ENCODE measurements around the gene CD40LG. TPM values are rescaled to one million over a fixed set of nuclear protein-coding genes. Genes with fewer than 3 reads are reported as not detected.
A peak's percentile ranks its signal among the peaks of the same experiment; 100 is the strongest.

The CD40LG gene
- 10 to 100 TPM; 68.4 to 75.0 TPM for total RNA-seq
- polyA plus RNA-seq, result 100 to 1,000 TPM; 109 to 137 TPM

- Histone ChIP-seq H3K4me1 (ENCODE audit: insufficient read depth, low read length) (peaks cover 44% of the 10 kb centered on the region), H3K27me3 (ENCODE audit: insufficient read depth, low read length) (no peaks in the 10 kb centered on the region), H3K4me3 (ENCODE audit: low read length in 2 of 2) (peak within 1 kb of the TSS; percentile 84), H3K36me3 (ENCODE audit: insufficient read depth, low read length) (peaks cover 22% of the 10 kb centered on the region), H3K27ac (ENCODE audit: low read depth, low read length) (peak within 1 kb of the TSS; percentile 82), H3K9me3 (ENCODE audit: control insufficient read depth in 1 of 2, low read length in 2 of 2) (no peaks in the 10 kb centered on the region)
- H3K36me3 Mint-ChIP-seq, result peaks cover 40 to 48% of the 10 kb centered on the region in 2 donors
- peak within 1 kb of the TSS; percentile 91 to 97 (median 94) for H3K27ac Mint-ChIP-seq
- ChIA-PET POLR2A (ENCODE audit: partially characterized antibody) (interaction anchor here (0.7 to 7.5 kb wide), 18 partner anchors 11 to 59 kb away, joined by 3 to 148 read pairs (median 19); no protein-coding TSS in a partner anchor), CTCF (ENCODE audit: partially characterized antibody) (interaction anchor here (0.7 to 1.1 kb wide), 3 partner anchors 27 to 39 kb away, joined by 3 to 4 read pairs (median 3); no protein-coding TSS in a partner anchor)
- H3K27me3 Mint-ChIP-seq, result no peaks in the 10 kb centered on the region
- H3K9me3 Mint-ChIP-seq, result no peaks in the 10 kb centered on the region
- intact Hi-C loops (cut with micrococcal nuclease), result loop anchor here (2.0 kb wide), 4 partner anchors 13 to 47 kb away; no protein-coding TSS in a partner anchor
- peak in 1 of 5 donors; percentile 68 for DNase-seq
- H3K4me1 Mint-ChIP-seq, result peaks cover 25 to 60% (median 34%) of the 10 kb centered on the region in 4 donors
- peak within 1 kb of the TSS; percentile 89 to 99 (median 97) for H3K4me3 Mint-ChIP-seq
Measured at GRCh38 chrX:136647677-136648360, at the start of gene CD40LG. TSS of gene CD40LG (plus strand) at chrX:136648158. CDS start at chrX:136648249, 91 bp downstream.

- peak overlapping the region; percentile 54 to 87 (median 68) for H3K4me3 Mint-ChIP-seq
- no peaks in the 10 kb centered on the region for H3K27me3 Mint-ChIP-seq
- Histone ChIP-seq H3K27ac (ENCODE audit: low read depth, low read length) (peak overlapping the region; percentile 40), H3K4me1 (ENCODE audit: insufficient read depth, low read length) (peaks cover 54% of the 10 kb centered on the region), H3K27me3 (ENCODE audit: insufficient read depth, low read length) (no peaks in the 10 kb centered on the region), H3K9me3 (ENCODE audit: control insufficient read depth in 1 of 2, low read length in 2 of 2) (no peaks in the 10 kb centered on the region), H3K4me3 (ENCODE audit: low read length in 2 of 2) (no peak overlapping the region), H3K36me3 (ENCODE audit: insufficient read depth, low read length) (no peaks in the 10 kb centered on the region)
- peaks cover 30 to 62% (median 46%) of the 10 kb centered on the region in 4 donors for H3K4me1 Mint-ChIP-seq
- POLR2A ChIA-PET (ENCODE audit: partially characterized antibody), result interaction anchor here (0.6 to 3.2 kb wide), 18 partner anchors 9 to 613 kb away, joined by 3 to 26 read pairs (median 4); no protein-coding TSS in a partner anchor
- peaks cover 0 to 2% (median 0%) of the 10 kb centered on the region in 8 donors for H3K9me3 Mint-ChIP-seq
- no peaks in the 10 kb centered on the region for H3K36me3 Mint-ChIP-seq
- H3K27ac Mint-ChIP-seq, result peak overlapping the region; percentile 81 to 94 (median 92)
- DNase-seq, result peak in 2 of 5 donors; percentile 50 to 68
- CTCF ChIA-PET (ENCODE audit: partially characterized antibody), result interaction anchor here (0.8 to 2.3 kb wide), 5 partner anchors 10 to 22 kb away, joined by 3 to 9 read pairs (median 5); no protein-coding TSS in a partner anchor
- intact Hi-C loops (cut with micrococcal nuclease), result no loop called here
Measured at GRCh38 chrX:136598631-136599030, 49.3 kb upstream of the CD40LG start.

GRCh38 chrX:136600059-136600458, 47.9 kb upstream of the CD40LG start:
- ChIA-PET POLR2A (ENCODE audit: partially characterized antibody) (interaction anchor here (1.0 to 2.9 kb wide), 4 partner anchors 8 to 95 kb away, joined by 3 to 7 read pairs (median 4); no protein-coding TSS in a partner anchor), CTCF (ENCODE audit: partially characterized antibody) (interaction anchor here (1.3 to 1.5 kb wide), 2 partner anchors 95 to 97 kb away, joined by 3 read pairs; no protein-coding TSS in a partner anchor)
- Mint-ChIP-seq H3K27me3 (no peaks in the 10 kb centered on the region), H3K27ac (peak overlapping the region in 3 of 7 donors; percentile 24 to 83 (median 57)), H3K4me3 (peak overlapping the region in 1 of 8 donors; percentile 23), H3K36me3 (no peaks in the 10 kb centered on the region), H3K9me3 (peaks cover 0 to 2% (median 0%) of the 10 kb centered on the region in 8 donors), H3K4me1 (peaks cover 32 to 68% (median 50%) of the 10 kb centered on the region in 4 donors)
- no peaks in the 10 kb centered on the region for H3K36me3 ChIP-seq (ENCODE audit: insufficient read depth, low read length)
- H3K9me3 ChIP-seq (ENCODE audit: control insufficient read depth in 1 of 2, low read length in 2 of 2), result no peaks in the 10 kb centered on the region
- H3K4me1 ChIP-seq (ENCODE audit: insufficient read depth, low read length), result peaks cover 66% of the 10 kb centered on the region
- H3K27ac ChIP-seq (ENCODE audit: low read depth, low read length), result no peak overlapping the region
- no peaks in the 10 kb centered on the region for H3K27me3 ChIP-seq (ENCODE audit: insufficient read depth, low read length)
- DNase-seq, result no peak
- no peak overlapping the region for H3K4me3 ChIP-seq (ENCODE audit: low read length in 2 of 2)
- intact Hi-C loops (cut with micrococcal nuclease), result no loop called here

GRCh38 chrX:136607236-136607635, 40.7 kb upstream of the CD40LG start:
- H3K4me3 Mint-ChIP-seq, result no peak overlapping the region
- CTCF ChIA-PET (ENCODE audit: partially characterized antibody), result interaction anchor here (1.3 to 6.5 kb wide), 8 partner anchors 18 to 104 kb away, joined by 3 to 126 read pairs (median 18); no protein-coding TSS in a partner anchor
- Histone ChIP-seq H3K36me3 (ENCODE audit: insufficient read depth, low read length) (no peaks in the 10 kb centered on the region), H3K9me3 (ENCODE audit: control insufficient read depth in 1 of 2, low read length in 2 of 2) (no peaks in the 10 kb centered on the region), H3K4me1 (ENCODE audit: insufficient read depth, low read length) (peaks cover 52% of the 10 kb centered on the region), H3K4me3 (ENCODE audit: low read length in 2 of 2) (no peak overlapping the region), H3K27ac (ENCODE audit: low read depth, low read length) (no peak overlapping the region), H3K27me3 (ENCODE audit: insufficient read depth, low read length) (no peaks in the 10 kb centered on the region)
- peak overlapping the region in 2 of 7 donors; percentile 52 to 87 for H3K27ac Mint-ChIP-seq
- H3K4me1 Mint-ChIP-seq, result peaks cover 26 to 65% (median 48%) of the 10 kb centered on the region in 4 donors
- no peaks in the 10 kb centered on the region for H3K9me3 Mint-ChIP-seq
- no peaks in the 10 kb centered on the region for H3K36me3 Mint-ChIP-seq
- no peak for DNase-seq
- POLR2A ChIA-PET (ENCODE audit: partially characterized antibody), result interaction anchor here (2.2 to 7.2 kb wide), 8 partner anchors 19 to 88 kb away, joined by 7 to 107 read pairs (median 19); no protein-coding TSS in a partner anchor
- H3K27me3 Mint-ChIP-seq, result no peaks in the 10 kb centered on the region
- intact Hi-C loops (cut with micrococcal nuclease), result loop anchor here (5.0 kb wide), 1 partner anchor 35 kb away; no protein-coding TSS in a partner anchor

GRCh38 chrX:136608295-136608933, 39.5 kb upstream of the CD40LG start:
- peak overlapping the region in 1 of 2 donors; percentile 19 for H3K4me3 ChIP-seq (ENCODE audit: low read length in 2 of 2)
- H3K9me3 ChIP-seq (ENCODE audit: control insufficient read depth in 1 of 2, low read length in 2 of 2), result no peaks in the 10 kb centered on the region
- H3K27ac Mint-ChIP-seq, result peak overlapping the region; percentile 82 to 94 (median 87)
- intact Hi-C loops (cut with micrococcal nuclease), result loop anchor here (1.0 to 5.0 kb wide), 6 partner anchors 36 to 444 kb away; no protein-coding TSS in a partner anchor
- peak overlapping the region; percentile 37 for H3K27ac ChIP-seq (ENCODE audit: low read depth, low read length)
- H3K4me1 ChIP-seq (ENCODE audit: insufficient read depth, low read length), result peaks cover 47% of the 10 kb centered on the region
- no peaks in the 10 kb centered on the region for H3K27me3 Mint-ChIP-seq
- POLR2A ChIA-PET (ENCODE audit: partially characterized antibody), result interaction anchor here (0.7 to 7.2 kb wide), 27 partner anchors 9 to 171 kb away, joined by 3 to 107 read pairs (median 4); partner anchors contain the start of gene ARHGEF6
- H3K36me3 ChIP-seq (ENCODE audit: insufficient read depth, low read length), result no peaks in the 10 kb centered on the region
- CTCF ChIA-PET (ENCODE audit: partially characterized antibody), result interaction anchor here (0.6 to 6.5 kb wide), 35 partner anchors 9 to 314 kb away, joined by 3 to 126 read pairs (median 4); no protein-coding TSS in a partner anchor
- DNase-seq, result peak; percentile 63 to 71 (median 68)
- no peaks in the 10 kb centered on the region for H3K9me3 Mint-ChIP-seq
- H3K4me3 Mint-ChIP-seq, result peak overlapping the region; percentile 55 to 77 (median 67)
- H3K4me1 Mint-ChIP-seq, result peaks cover 22 to 59% (median 43%) of the 10 kb centered on the region in 4 donors
- no peaks in the 10 kb centered on the region for H3K27me3 ChIP-seq (ENCODE audit: insufficient read depth, low read length)
- H3K36me3 Mint-ChIP-seq, result no peaks in the 10 kb centered on the region

- Mint-ChIP-seq H3K36me3 (peaks cover 0 to 3% of the 10 kb centered on the region in 2 donors), H3K4me1 (peaks cover 36 to 70% (median 46%) of the 10 kb centered on the region in 4 donors), H3K4me3 (peak overlapping the region; percentile 27 to 81 (median 68)), H3K9me3 (no peaks in the 10 kb centered on the region), H3K27me3 (no peaks in the 10 kb centered on the region), H3K27ac (peak overlapping the region; percentile 79 to 93 (median 87))
- Histone ChIP-seq H3K9me3 (ENCODE audit: control insufficient read depth in 1 of 2, low read length in 2 of 2) (no peaks in the 10 kb centered on the region), H3K36me3 (ENCODE audit: insufficient read depth, low read length) (no peaks in the 10 kb centered on the region), H3K4me3 (ENCODE audit: low read length in 2 of 2) (peak overlapping the region in 1 of 2 donors; percentile 18), H3K4me1 (ENCODE audit: insufficient read depth, low read length) (peaks cover 67% of the 10 kb centered on the region), H3K27me3 (ENCODE audit: insufficient read depth, low read length) (no peaks in the 10 kb centered on the region), H3K27ac (ENCODE audit: low read depth, low read length) (peak overlapping the region; percentile 57)
- CTCF ChIA-PET (ENCODE audit: partially characterized antibody), result interaction anchor here (1.0 to 2.0 kb wide), 9 partner anchors 9 to 80 kb away, joined by 3 to 12 read pairs (median 5); no protein-coding TSS in a partner anchor
- POLR2A ChIA-PET (ENCODE audit: partially characterized antibody), result interaction anchor here (0.8 to 11.1 kb wide), 17 partner anchors 9 to 263 kb away, joined by 3 to 148 read pairs (median 9); partner anchors contain the start of gene RBMX
- peak in 4 of 5 donors; percentile 42 to 69 (median 48) for DNase-seq
- intact Hi-C loops (cut with micrococcal nuclease), result loop anchor here (1.0 kb wide), 1 partner anchor 10 kb away; no protein-coding TSS in a partner anchor
Measured at GRCh38 chrX:136616987-136617685, 30.8 kb upstream of the CD40LG start.

Measured in CD4-positive, alpha-beta memory T cell (primary cell).